ENCODE data around the gene GRIK4.
"Not testable (repeated sequence)": the region's sequence is repeated elsewhere in the genome, so short reads cannot be mapped to it uniquely, and the experiment has no call there.

GRIK4 gene

DNA sequence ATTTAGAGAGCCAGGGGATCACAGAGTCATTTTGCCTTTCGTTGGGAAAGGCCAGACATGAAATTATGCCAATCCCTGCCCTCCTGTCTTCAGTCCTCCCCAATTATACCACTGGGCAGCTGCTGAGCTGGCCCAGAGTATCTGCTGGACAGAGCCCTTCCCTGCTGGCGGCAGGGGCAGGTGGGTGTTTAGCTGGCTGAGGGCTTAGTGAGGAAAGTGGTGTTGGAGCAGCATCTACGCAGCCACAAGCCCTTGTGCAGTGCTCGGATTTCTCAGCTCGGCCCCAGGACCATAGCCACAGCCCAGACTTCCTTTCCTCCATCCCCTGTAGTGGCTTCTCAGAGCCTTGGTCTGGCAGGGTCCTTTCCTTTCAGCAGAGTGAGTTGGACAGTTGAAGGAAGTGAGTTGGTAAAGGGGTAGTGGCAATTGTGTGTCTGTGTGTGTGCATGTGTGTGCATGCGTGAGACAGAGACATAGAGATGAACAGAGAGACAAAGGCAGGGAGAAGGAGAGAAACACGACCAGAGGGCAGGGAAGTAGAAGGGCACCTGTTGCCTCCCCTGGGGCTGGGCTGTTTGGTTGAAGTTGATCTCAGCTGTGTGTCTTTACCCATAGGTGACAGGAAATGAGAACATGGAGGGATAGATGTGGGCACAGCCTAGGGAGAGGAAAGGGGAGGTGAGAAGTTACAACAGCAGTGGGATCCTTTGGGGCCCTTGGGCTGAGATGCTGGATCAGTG, 66.2 kb downstream of the GRIK4 start:
- DNase-seq: no peak

DNA sequence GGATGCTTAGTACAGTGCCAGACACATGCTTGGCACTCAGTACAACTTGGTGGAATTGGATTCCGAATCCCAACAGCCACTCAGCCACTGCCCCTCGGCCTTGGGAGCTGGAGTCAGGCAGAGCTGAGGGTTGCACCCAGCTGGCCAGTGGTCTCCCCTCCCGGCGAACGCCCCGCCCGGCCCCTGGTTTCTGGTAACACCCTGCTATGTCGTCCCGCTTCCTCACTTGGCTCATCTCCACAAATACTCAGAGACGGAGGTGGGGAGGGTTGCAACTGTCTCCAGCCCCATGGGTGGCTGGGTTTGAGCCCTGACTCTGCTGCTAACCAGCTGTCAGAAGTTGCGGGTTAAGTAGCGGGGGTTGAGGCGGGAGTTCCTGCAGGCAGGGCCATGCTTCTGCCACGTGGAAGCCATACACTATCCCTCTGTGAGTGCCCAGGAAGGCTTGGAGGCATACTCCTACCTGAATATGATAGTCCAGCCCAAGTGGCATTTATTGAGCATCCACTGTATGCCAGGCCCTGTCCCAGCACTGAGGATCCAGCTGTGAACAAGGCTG, 67.1 kb downstream of the GRIK4 start:
- DNase-seq: no peak

DNA sequence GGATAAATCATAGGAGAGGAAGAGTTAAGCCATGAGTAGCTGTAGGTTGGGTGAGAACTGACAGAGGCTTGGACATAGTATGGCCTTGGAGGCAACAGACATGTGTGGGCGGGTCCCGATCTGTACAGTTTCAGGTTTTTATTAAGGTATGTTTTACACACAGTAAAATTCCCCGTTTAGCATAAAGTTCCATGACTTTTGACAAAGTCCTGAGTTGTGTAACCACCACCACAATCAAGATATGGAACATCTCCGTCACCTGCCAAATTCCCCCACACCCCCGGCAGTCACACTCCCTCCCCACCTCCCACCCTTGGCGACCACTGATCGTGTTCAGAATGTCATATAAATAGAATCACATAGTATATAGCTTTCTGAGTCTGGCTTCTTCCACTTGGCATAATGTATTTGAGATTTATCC, 68.1 kb downstream of the GRIK4 start:
- no peak for DNase-seq

DNA sequence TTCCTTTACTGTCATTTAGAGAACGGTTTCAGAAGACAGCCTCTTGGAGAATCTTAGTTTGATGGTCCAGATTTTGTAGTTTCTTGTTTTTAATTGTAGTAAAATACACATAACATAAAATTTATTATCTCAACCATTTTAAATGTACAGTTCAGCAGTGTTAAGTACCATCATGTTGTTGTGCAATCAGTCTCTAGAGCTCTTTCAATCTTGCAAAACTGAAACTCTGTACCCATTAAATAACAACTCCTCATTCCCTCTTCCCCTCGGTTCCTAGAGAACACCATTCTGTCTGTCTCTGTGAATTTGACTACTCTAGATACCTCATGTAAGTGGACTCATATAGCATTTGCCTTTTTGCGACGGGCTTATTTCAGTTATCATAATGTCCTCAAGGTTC, 69.8 kb downstream of the GRIK4 start:
- DNase-seq: no peak

DNA sequence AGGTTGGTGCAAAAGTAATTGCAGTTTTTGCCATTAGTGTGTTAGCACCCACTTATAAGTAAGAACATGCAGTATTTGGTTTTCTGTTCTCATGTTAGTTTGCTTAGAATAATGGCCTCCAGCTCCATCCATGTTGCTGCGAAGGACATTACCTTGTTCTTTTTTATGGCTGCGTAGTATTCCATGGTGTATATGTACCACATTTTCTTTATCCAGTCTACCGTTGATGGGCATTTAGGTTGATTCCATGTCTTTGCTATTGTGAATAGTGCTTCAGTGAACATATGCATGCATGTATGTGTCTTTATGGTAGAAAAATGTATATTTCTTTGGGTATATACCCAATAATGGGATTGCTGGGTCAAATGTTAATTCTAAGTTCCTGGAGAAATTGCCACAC, 71.0 kb downstream of the GRIK4 start:
- not testable (repeated sequence) for DNase-seq

DNA sequence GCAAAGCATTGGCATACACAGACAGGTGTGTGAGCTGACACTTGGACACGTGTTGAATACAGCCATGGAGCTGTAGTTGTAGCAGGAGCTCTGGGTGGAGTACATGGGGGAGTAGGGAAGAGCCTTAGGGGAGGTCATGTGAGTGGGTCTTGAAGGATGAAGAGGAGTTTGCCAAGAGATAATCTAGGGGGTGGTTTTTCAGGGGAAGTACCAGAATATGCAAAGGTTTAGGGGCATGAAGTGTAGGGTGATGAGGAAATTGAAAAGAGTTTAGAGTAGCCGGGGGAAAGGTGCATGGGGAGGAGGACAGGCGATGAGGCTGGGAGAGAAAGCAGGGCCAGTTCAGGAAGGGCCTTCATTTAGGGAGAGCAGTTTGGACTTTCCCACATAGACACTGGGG, 74.5 kb downstream of the GRIK4 start:
- DNase-seq: no peak

DNA sequence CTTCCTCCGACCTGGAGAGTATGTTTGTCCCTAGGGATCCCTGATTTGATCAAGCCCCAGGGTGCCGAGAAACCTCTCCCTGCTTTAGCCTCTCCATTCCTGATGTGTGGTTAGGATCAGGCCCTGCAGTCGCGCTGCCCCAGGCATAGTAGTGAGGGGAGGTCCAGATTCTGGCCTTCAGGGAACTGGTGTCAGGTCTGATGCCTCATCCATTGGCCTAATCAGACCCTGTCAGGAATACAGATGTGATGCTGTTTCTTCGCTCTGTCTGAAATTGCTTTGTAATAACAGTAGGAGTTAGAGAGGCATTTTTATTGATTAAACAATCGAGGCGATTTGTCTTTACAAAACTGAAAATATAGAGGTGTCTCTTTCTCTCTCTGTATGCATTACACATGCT, 75.2 kb downstream of the GRIK4 start:
- DNase-seq: no peak

DNA sequence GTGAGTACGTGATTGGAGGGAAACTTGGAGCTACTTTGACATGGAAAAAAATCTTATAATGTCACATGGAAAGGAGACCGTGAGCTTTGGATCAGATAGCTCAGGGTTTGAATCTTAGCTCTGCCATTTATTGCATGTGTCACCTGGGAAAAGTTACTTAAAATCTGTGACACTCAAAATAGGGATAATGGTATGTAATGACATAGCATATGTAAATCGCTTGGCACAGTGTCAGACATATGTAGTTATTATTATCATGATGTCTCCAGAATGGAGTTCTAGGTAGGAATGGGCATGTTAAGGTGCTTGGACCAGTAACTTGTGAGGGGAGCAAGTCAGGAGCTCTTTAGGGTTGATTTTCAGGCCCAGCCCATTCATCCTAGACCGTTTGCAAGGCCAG, 75.8 kb downstream of the GRIK4 start:
- no peak for DNase-seq

DNA sequence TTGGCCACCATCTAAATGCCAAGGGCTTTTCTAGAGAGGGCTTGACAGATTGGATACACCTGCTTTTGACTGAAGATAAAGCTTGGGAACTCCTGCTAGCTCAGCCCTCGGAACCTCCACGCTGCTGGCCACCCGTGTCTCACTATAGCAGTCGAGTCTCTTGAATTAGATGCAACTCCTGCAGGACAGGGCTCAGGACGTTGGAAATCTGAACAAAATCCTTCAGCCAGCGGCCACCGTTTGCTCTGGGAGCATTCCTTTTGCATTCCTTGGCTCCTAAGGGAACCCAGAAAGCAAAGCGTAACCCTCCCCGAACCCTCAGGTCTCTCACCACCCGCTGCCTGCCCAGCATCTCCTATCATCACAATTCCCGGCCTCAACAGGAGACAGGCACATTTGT, 77.8 kb downstream of the GRIK4 start:
- no peak for DNase-seq

DNA sequence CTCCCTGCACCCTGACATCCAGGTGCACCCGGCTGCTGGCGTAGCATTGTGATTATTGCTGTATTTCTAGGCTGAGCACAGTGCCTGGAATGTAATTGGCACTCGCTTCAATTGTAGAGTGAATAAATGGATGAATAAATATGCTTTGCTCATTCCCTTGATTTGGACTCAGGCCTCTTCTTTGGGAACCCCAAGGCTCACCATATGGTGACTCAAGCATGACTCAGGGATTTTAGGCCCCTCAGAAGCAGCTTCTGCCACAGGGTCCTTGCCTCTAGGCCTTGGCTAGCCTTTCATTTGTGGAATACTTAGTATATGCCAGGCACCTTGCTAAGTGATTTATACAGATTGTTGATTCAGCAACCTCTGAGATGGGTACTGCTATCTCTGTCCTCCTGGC, 78.9 kb downstream of the GRIK4 start:
- DNase-seq: no peak

DNA sequence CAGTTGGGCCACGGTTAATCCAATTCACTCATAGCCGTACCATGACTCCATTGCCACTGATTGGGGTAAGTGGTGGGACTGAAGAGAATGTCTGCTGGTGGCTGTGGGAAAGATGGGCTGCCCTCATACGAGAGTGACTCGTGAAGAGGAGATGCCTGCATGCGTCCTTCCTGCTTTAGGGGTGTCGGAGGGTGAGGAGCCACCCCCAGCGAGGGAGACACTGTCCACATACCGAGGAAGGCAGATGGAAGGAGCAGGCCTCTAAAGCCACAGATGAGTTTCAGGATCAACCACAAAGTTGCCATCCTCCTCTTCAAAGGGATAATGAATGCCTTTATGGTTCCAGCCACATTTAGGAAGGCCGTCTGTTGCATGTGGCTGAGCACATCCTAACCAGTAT, 83.2 kb downstream of the GRIK4 start:
- DNase-seq: no peak

DNA sequence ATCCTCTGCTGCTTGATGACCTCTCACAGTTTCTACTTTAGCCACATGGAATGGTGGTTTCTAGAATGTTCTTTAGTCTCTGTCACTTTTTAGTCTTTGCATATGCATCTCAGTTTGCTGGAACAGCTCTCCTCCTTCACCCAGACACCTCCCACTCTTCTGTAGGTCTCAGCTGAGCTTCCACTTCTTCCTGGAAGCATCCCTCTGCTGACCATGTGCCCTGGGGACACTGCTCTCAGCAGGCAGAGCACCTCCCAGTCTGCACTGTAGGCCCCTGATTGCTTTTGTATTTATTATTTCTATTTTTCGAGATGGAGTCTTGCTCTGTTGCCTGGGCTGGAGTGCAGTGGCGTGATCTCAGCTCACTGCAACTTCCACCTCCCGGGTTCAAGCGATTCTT, 84.0 kb downstream of the GRIK4 start:
- DNase-seq: no peak

DNA sequence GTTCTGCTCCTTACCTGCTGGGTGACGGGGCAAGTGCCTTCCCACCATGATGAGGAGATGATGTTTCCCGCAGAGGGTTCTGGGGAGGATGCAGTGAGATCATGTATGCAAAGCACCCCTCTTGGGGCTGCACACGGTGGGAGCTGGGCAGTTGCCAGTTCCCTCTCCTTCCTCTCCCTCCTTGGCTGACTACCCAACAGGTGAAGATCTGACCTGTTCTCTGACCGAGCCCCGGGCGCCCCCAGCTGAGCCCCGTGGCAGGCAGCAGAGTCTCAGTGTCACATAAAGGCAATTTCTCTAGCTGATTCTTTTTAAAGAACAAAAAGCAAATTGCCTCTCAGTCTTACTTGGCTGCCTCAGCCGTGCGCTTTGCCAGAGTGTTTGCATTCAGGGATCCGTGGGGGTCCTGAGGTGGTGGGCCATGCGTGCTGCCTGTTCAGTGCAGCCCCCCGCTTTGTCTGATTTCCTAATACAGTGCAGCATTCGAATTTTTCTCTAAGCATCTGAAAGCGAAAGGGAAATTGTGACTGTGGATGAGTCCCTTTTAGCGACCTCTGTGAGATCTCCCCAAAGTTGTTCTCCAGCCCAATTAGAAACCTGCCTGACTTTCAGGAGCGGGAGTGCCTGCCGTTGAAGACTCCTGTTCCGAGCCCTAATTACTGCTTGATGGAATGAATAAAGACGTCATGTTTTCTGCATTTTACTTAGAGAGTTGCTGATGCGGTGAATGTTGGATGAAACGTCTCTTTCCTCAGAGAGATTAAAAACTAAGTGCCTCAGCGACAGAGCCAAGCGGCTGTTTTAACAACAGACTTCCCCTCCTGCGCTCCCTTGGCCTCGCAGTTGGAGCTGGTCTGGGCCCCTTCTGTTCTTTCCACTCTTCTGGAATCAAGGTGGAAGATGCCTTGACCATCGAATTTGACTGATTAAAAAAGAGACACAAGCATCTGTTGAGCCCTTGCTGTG, 86.0 kb downstream of the GRIK4 start:
- DNase-seq: no peak

DNA sequence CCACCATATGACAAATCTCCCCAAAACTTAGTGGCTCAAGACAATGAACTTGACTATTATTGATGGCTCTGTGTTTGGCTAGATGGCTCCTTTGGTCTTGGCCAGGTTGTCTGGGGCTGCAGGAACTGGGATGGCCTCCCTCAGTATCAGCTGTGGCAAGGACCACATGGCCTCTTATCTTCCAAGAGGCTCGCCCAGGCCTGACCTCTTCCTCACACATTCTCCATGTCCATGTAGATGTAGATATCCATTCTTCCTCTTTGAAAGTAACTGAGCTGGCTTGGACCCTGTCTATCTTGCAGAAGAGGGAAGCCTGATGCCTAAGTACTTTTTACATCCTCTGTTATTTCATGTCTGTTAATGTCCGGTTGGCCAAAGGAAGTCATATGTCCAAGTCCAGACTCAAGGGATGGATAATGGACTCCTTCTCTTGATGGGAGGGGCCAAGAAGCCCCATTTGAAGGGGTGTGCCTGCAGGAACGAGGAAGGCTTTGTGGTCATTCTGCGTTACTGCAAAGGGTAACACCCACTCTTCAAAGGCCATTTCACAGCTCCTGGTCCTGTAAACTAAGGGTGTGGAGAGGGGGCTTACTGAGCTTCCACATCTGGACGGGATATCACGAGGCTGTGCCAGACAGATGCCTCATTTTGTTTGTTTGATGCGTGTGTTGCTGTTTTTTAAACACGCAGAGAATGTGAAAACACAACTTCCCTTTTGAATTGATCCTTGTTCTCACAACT, 87.1 kb downstream of the GRIK4 start:
- DNase-seq: no peak

DNA sequence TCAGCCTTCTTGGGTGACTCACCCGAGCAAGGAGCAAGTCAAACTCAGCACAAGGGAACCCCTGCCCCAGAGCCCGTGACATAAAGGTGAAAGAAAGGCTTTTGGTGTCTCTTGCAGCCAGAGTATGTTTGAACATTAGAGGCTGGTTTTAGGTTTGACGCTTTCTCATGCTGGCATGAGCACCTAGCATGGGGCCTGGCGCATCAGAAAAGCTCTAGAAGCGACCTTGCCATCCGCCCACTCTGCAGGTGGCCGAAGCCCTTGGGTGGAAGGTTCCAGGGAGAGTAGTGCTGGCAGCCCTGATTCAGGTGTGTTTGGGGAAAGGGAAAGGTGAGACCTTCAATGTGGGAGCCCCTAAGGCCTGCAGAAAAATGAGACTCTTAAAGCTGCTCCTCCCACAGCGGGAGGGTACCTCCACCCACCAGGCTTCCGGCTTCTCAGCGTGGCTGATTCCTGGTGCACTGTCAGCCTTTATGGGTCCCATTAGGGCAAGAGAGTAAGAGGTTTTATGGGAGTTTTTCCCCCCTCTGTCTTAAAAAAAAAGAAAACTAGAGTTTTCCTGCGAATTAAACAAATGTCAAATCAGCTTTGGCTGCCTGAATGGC, 88.4 kb downstream of the GRIK4 start:
- no peak for DNase-seq

DNA sequence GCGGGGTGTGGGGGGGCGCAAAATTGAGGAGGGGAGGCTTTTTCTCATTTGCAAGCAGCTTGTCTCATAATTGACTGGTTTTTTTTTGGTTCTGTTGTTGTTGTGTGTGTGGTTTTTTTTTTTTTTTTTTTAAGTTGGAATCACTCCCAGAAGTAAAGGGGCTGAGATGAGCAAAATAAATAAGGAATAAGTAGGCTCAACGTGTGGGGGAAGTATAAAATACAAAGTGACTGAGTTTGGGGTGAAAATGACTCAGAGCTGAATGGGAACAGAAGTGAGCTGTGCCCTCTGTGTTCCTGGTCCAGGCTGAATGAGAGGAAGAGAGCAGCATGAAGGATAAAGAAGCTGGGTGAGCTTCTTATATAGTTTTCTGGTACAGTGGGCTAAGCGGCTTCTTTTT, 90.0 kb downstream of the GRIK4 start:
- no peak for DNase-seq

DNA sequence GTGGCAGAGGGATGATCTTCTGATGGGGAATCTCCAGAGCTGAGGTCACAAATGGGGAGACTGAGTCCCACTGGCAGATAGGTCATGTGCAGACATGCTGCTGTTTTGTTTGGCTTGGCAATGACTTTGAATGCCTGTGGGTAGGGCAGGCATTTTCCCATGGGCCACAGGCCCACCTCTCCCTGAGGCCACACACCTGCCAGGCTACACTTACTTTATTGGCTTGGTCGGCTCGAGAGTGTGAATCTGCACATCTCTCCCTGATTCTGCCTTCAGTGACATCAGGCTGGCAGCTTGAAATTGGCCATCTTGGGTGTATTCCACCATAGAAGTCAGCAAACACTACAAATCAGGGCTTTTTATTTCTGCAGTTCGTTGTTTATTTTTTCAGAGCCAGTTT, 91.5 kb downstream of the GRIK4 start:
- DNase-seq: no peak

DNA sequence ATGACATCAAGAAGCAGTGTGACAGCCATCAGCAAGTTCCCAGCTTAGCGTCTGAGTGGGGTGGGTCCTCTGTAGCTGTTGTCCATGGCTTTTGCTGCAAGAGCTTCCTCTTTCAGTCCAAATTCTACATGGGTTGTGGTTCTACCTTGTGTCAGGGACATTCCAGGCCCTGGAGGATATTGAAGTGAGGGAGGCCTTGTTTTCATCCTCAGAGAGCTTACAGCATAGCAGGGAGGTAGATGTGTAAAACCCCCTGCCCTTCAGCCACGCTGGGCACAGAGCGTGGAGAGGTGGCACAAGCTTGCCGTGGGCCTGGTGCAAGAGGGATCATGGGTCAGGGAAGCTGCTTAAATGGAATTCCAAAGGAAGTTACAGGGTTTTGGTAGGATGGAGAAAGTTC, 93.9 kb downstream of the GRIK4 start:
- no peak for DNase-seq

DNA sequence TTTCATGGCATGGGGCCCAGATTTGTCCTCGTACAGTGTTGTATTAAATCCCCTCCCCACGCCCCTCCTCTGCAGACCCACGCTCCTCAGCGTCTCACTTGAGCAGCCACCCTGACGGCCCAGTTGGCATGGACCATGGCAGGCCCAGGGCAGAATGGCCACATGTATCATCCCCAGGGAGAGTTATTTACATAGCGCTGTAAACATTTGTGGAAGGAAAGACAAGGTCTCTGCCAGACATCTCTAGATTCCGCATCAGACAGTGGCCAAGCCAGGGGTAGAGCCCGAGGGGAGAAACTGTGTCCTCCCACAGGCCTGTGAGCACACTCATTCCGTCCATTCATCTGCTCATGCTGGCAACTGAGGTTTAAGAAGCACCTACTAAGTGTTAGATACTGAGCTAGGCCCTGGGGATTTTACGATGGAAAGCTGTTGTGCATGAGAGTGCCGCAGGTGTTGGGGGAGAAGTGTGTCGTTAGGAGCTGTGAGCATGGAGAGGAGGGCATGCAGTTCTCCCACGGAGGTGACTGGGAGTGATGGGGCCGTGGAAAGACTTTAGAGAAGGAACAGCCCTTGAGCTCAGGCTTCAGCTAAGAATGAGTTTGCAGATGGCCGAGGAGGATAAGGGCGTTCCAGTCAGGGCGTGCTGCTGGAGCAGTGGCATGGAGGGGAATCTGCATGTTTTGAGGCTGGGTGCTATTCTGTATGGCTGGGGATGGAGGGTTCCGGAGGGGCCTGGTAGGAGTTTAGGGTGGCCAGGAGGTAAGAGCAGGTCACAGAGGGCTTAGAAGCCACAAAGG, 94.9 kb downstream of the GRIK4 start:
- DNase-seq: no peak

DNA sequence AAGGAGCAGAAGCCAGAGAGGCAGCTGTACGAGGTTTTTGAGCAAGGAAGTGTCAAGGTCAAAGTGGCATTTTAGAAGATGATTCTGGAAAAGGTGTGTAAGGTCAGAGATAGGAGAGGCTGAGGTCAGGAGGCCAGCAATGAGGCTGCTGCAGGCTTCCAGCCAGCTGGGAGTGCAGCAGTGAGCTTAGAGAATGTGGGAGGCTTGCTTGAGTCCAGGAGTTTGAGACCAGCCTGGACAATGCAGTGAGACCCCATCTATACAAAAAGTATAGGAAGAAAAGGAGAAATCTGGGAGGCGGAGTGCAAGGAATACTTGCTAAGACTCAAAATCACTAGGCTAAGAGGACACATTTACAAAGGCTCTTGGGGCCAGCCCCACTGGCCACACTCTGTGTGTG, 96.5 kb downstream of the GRIK4 start:
- no peak for DNase-seq

DNA sequence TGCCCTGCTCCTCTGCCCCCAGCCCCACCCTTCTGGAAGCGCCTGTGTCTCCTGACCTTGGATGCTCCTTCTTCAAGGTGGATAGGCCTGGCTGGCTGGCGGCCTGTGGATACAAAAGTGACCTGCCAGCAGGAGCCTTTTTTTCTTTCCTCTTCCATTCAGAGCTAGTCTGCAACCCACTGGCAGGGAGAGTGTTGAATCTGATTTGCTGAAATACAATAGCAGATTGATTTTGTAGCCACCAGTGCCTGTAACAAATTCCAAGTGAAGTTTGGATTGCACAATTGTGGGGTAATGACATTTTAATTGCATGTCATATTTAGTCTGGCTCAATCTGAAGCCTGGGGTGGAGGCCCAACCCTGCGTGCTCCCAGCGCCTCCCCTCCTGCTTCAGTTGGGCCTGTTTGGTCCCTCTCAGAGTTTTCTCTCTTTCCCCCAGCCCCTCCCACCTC, 97.2 kb downstream of the GRIK4 start:
- no peak for DNase-seq

DNA sequence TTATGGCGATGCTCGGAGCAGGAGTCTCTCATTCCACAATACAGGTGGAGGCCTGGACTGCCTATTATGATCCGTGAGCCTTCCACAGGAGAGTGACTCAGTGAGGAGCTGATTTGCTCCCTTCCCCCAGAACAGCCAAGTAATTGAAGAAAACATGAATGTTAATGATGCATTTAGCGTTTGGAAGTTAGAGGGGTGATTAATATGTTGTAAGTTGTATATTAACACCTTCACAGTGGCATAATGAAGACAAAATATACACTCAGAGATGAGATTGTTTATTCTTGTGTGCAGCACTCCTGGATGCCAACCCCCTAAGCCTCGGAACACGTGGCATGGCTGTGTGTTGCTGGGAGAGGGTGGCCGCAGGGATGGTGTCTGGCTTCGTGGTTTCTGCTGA, 98.6 kb downstream of the GRIK4 start:
- DNase-seq: no peak
